Duodenal mucosa (tissue), 2 donors: ENCODE results near the gene KCNH1.

Experiments used
- H3K27ac ChIP-seq: one replicate; pipeline ENCODE4 v1.7.0; 2013; ENCODE audit warnings: low read depth, low read length
- H3K27me3 ChIP-seq, 2 donors: one replicate each; pipeline ENCODE4 v1.7.0; 2013; ENCODE audit warnings: low read length in 2 of 2, control low read depth in 1 of 2; ENCODE audit not compliant: insufficient read depth in 2 of 2, control insufficient read depth in 1 of 2
- H3K36me3 ChIP-seq, 2 donors: one replicate each; pipeline ENCODE4 v1.7.0; 2013; ENCODE audit warnings: low read length in 2 of 2, control low read depth in 1 of 2; ENCODE audit not compliant: insufficient read depth in 2 of 2, control insufficient read depth in 1 of 2
- H3K4me1 ChIP-seq, 2 donors: one replicate each; pipeline ENCODE4 v1.7.0; 2013; ENCODE audit warnings: low read length in 2 of 2, control low read depth in 1 of 2; ENCODE audit not compliant: insufficient read depth in 2 of 2, control insufficient read depth in 1 of 2
- H3K4me3 ChIP-seq, 2 donors: one replicate each; pipeline ENCODE4 v1.7.0; 2013; ENCODE audit warnings: low read length in 2 of 2, low read depth in 1 of 2
- H3K9ac ChIP-seq, 2 donors: one replicate each; pipeline ENCODE4 v1.7.0; 2013; ENCODE audit warnings: low read length in 2 of 2, low read depth in 1 of 2
- H3K9me3 ChIP-seq, 2 donors: one replicate each; pipeline ENCODE4 v1.7.0; 2013; ENCODE audit warnings: low read length in 2 of 2, control low read depth in 1 of 2; ENCODE audit not compliant: control insufficient read depth in 1 of 2

The KCNH1 gene

DNA sequence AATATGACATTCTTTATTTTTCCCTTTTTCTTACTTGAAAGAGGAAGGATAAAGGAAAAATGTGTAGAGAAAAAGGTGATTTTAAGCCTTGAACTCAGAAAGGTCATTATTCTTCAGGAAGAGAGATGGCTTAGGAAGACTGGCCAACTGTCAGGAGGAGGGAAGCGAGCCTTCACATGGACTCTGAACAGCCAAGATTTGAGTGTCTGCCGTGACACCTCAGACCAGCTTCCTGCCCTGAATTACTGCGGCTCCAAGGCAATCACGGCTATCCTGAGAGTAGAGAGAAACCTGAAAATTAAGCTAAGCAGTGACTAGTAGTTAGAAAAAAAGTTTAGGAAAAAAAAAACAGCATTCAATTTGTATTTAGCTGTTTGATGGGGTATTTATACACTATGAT, 314.7 kb downstream of the KCNH1 start:
- Histone ChIP-seq H3K27me3 (no peaks in the 10 kb centered on the region), H3K4me3 (no peak overlapping the region), H3K27ac (no peak overlapping the region), H3K36me3 (no peaks in the 10 kb centered on the region), H3K9me3 (no peaks in the 10 kb centered on the region), H3K4me1 (no peaks in the 10 kb centered on the region), H3K9ac (no peak overlapping the region)

DNA sequence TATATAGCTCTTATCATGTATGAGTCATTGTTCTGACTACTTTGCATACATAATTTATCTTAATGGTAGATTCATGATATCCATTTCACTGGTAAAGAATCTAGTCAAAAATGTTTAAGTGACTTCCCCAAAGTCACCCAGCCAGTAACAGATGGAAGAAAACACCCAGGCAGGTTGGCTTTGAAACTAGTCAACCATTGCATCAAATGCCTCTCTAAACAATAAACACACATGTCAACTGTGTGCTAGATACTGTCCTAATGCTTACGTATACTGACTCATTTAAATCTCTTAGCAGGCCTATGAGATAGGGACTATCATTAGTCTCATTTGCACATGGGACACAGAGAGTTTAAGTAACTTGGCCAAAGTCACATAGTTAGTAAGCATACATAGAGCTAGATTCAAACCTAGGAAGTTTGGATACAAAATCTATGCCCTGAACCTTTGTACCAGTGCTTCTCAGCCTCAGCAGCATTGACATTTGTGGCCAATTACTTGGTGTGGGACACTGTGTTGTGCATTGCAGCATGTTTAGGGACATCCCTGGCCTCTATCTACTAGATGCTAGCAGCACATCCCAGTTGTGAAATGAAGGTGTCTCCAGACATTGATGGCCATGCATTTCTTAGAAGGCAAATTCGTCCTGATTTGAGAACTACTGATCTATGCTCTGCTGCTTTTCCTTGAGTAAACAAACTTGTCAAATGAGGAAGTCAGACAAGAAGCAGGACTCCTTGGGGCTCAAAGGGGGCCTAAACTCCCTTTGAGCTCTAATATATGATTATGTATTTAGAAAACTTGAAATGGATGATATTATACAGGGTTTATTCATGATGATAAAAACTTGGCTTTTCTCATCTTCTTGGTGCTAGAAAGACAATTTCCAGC, 316.3 kb downstream of the KCNH1 start:
- no peaks in the 10 kb centered on the region for H3K27me3 ChIP-seq
- no peaks in the 10 kb centered on the region for H3K36me3 ChIP-seq
- no peaks in the 10 kb centered on the region for H3K4me1 ChIP-seq
- no peak overlapping the region for H3K4me3 ChIP-seq
- H3K9me3 ChIP-seq, result no peaks in the 10 kb centered on the region
- no peak overlapping the region for H3K27ac ChIP-seq
- no peak overlapping the region for H3K9ac ChIP-seq

DNA sequence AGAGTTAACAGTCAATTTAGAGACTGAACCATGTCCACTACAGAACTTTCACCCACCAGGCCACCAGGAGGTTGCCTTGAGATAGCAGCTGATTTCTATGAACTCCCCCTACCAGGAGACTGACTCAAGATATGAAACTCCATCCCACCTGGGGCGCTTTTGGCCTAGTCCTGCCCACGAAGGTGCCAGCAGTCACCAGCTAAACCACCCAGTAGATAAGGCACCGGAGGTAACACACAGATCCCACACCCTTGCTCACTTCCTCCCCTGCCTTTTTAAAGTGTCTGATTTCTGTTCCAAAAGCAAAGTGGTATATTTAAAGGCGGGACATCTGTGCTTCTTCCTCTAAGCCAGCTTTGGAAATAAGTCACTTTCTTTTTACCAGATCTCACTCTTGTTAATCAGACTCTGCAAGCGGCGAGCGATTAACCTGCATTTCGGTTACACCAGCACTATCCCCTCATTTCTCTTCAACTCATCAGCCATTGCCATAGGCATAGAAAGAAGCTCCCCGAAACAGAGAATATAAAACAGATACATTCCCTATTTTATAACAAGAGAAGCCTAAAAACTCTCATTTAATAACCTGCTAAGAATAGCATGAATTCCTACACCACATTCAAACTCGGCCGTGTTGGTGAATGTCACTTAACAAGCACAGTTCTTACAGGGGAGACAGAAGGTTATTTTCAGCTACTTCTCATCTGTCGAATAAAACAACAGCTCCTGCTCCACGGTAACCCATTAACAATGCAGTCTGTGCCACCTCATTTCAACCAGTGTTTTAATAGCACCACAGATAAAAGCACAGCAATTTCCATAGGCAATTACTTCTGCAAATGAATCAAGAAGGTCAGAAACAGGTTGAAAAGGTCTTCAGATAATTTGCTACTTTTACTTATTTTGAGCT, 318.1 kb downstream of the KCNH1 start:
- no peak overlapping the region for H3K27ac ChIP-seq
- no peak overlapping the region for H3K4me3 ChIP-seq
- no peaks in the 10 kb centered on the region for H3K27me3 ChIP-seq
- no peaks in the 10 kb centered on the region for H3K4me1 ChIP-seq
- H3K9ac ChIP-seq, result no peak overlapping the region
- H3K36me3 ChIP-seq, result no peaks in the 10 kb centered on the region
- H3K9me3 ChIP-seq, result no peaks in the 10 kb centered on the region

DNA sequence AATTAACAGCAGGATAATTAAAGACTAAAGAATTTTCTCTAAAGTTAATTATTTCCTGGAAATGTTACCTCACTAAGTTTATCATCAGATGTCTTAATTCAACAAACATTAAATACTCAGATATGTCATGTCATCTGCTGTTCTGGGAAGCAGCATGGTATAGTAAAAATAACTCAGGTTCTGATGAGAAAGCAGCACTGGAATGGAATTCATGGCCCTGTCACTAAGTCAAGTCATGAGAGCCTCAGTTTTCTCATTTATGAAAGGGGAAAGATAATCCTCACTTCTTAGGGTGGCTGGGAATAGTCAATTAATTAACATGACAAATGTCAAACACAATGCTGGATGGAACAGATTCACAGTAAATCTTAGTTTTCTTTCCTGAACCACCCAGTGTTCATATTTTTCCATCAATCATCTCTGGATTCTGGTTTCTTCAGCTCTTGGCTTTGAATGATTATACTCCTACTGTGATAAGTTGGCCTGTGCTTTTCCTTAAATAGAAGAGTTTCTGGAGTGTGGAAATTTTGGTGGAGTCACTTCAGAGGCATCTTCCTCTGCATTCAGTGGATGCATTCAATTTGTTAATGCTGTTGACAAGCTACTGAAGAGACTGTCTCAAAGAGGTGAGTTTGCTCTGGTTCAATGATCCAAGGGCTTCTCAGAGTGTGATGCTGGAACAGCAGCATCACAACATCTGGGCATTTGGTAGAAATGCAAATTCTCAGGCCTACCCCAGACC, 319.4 kb downstream of the KCNH1 start:
- Histone ChIP-seq H3K27me3 (no peaks in the 10 kb centered on the region), H3K9me3 (no peaks in the 10 kb centered on the region), H3K4me1 (no peaks in the 10 kb centered on the region), H3K9ac (no peak overlapping the region), H3K27ac (no peak overlapping the region), H3K4me3 (no peak overlapping the region), H3K36me3 (no peaks in the 10 kb centered on the region)

- H3K9ac ChIP-seq, result no peak overlapping the region
- H3K4me3 ChIP-seq, result no peak overlapping the region
- H3K36me3 ChIP-seq, result no peaks in the 10 kb centered on the region
- H3K4me1 ChIP-seq, result no peaks in the 10 kb centered on the region
- no peaks in the 10 kb centered on the region for H3K27me3 ChIP-seq
- no peak overlapping the region for H3K27ac ChIP-seq
- no peaks in the 10 kb centered on the region for H3K9me3 ChIP-seq
Observed at GRCh38 chr1:210801501-210801900, 332.4 kb downstream of the KCNH1 start.

- Histone ChIP-seq H3K9me3 (no peaks in the 10 kb centered on the region), H3K4me3 (no peak overlapping the region), H3K9ac (no peak overlapping the region), H3K36me3 (no peaks in the 10 kb centered on the region), H3K27ac (no peak overlapping the region), H3K4me1 (no peaks in the 10 kb centered on the region), H3K27me3 (no peaks in the 10 kb centered on the region)
Observed at GRCh38 chr1:210800756-210801155, 333.2 kb downstream of the KCNH1 start.

- Histone ChIP-seq H3K27me3 (no peaks in the 10 kb centered on the region), H3K9me3 (no peaks in the 10 kb centered on the region), H3K36me3 (no peaks in the 10 kb centered on the region), H3K27ac (no peak overlapping the region), H3K4me1 (no peaks in the 10 kb centered on the region), H3K4me3 (no peak overlapping the region), H3K9ac (no peak overlapping the region)
Observed at GRCh38 chr1:210800301-210800700, 333.6 kb downstream of the KCNH1 start.

DNA sequence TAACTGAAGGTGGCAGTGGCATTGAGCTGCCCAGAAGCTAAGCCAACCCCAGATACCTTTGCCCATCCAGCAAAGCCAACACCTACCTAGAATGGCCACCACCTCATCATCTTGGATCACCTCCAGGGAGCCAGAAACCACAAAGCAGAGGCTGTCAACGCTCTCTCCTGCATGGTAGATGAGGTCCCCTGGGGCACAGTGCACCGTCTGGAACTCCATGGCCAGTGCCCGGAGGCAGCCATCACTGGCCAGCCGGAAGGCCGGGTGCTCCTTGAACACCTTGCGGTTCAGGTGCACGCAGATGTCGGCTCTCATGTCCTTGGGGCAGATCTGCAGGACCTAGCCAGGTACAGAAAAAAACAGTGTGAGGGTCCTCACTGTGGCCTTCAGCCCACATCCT, 336.5 kb downstream of the KCNH1 start:
- Histone ChIP-seq H3K9me3 (no peaks in the 10 kb centered on the region), H3K9ac (no peak overlapping the region), H3K27ac (no peak overlapping the region), H3K36me3 (no peaks in the 10 kb centered on the region), H3K4me1 (no peaks in the 10 kb centered on the region), H3K27me3 (no peaks in the 10 kb centered on the region), H3K4me3 (no peak overlapping the region)

DNA sequence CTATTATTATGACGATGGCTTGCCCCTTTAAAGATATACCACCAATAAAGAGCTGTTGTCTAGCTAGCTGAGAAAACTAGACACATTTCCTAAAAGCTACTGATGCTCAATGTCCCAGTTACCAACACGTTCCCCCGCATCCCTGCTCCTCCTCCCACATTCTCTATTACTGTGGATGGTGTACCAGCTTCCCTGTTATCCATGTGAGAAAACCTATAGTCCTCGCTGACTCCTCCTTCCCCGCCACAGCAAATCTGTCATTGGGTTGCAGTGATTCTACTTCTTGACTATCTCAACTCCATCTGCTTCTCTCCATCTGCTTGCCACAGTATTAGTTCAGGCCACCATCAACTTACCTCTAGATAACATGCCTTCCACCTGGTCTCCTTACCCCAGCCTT, 337.5 kb downstream of the KCNH1 start:
- H3K27me3 ChIP-seq, result no peaks in the 10 kb centered on the region
- H3K27ac ChIP-seq, result no peak overlapping the region
- no peak overlapping the region for H3K9ac ChIP-seq

GRCh38 chr1:210794445-210794844, 339.5 kb downstream of the KCNH1 start:
- Histone ChIP-seq H3K4me3 (no peak overlapping the region), H3K27me3 (no peaks in the 10 kb centered on the region), H3K9ac (no peak overlapping the region), H3K4me1 (no peaks in the 10 kb centered on the region), H3K9me3 (no peaks in the 10 kb centered on the region), H3K27ac (no peak overlapping the region), H3K36me3 (no peaks in the 10 kb centered on the region)

More for the DNA sequence above, 337.5 kb downstream of the KCNH1 start:
- Histone ChIP-seq H3K9me3 (no peaks in the 10 kb centered on the region), H3K4me1 (no peaks in the 10 kb centered on the region), H3K36me3 (no peaks in the 10 kb centered on the region), H3K4me3 (no peak overlapping the region)
